Measurements from ENCODE around the gene ALPK3.

- TF ChIP-seq CTCF (optimal IDR thresholded peaks at IDR 0.05 in 1 of 3, IDR thresholded peaks at IDR 0.05 in 1 of 3, conservative IDR thresholded peaks at IDR 0.05 in 1 of 3; ENCODE audit: extremely low read depth in 1 of 3, insufficient read depth in 2 of 3, low read length in 3 of 3) (no peak), EZH2 (IDR thresholded peaks at IDR 0.05; ENCODE audit: low read length) (no peak)
These were observed 39.0 kb upstream of the ALPK3 start for GRCh38 chr15:84778194-84778593.
